Nephron progenitor cell (in vitro differentiated cells): ENCODE measurements around the gene ZCWPW2.

Source experiments
- DNase-seq: peaks from one replicate; pipeline ENCODE4 v3.0.0; 2021
- H3K27ac Mint-ChIP-seq: 2 replicates; pipeline ENCODE4 v1.8.0; 2021; ENCODE audit warnings: mild to moderate bottlenecking, moderate library complexity, mixed read lengths
- H3K27me3 Mint-ChIP-seq: 2 replicates; pipeline ENCODE4 v1.8.0; 2021; ENCODE audit warnings: mild to moderate bottlenecking, low read depth, mixed read lengths; ENCODE audit not compliant: poor library complexity
- H3K36me3 Mint-ChIP-seq: 2 replicates; pipeline ENCODE4 v1.8.0; 2021; ENCODE audit warnings: low read depth, mixed read lengths
- H3K4me1 Mint-ChIP-seq: 2 replicates; pipeline ENCODE4 v1.8.0; 2021; ENCODE audit warnings: mixed read lengths
- H3K4me3 Mint-ChIP-seq: 2 replicates; pipeline ENCODE4 v1.8.0; 2021; ENCODE audit warnings: mild to moderate bottlenecking, moderate library complexity, mixed read lengths
- H3K9me3 Mint-ChIP-seq: 2 replicates; pipeline ENCODE4 v1.8.0; 2021; ENCODE audit warnings: mild to moderate bottlenecking, moderate library complexity, mixed read lengths
- TF ChIP-seq, protein P1 (sequence below): fragments of 200-600 bp; sonication (generic); IDR thresholded peaks from 2 replicates; pipeline ENCODE4 v1.5.0; 2021; ENCODE audit warnings: antibody characterized with exemption

Gene ZCWPW2

GRCh38 chr3:28315711-28316110 lies 32.8 kb upstream of the ZCWPW2 start:
- no peak overlapping the region for H3K4me3 Mint-ChIP-seq
- TF ChIP-seq, protein P1, sequence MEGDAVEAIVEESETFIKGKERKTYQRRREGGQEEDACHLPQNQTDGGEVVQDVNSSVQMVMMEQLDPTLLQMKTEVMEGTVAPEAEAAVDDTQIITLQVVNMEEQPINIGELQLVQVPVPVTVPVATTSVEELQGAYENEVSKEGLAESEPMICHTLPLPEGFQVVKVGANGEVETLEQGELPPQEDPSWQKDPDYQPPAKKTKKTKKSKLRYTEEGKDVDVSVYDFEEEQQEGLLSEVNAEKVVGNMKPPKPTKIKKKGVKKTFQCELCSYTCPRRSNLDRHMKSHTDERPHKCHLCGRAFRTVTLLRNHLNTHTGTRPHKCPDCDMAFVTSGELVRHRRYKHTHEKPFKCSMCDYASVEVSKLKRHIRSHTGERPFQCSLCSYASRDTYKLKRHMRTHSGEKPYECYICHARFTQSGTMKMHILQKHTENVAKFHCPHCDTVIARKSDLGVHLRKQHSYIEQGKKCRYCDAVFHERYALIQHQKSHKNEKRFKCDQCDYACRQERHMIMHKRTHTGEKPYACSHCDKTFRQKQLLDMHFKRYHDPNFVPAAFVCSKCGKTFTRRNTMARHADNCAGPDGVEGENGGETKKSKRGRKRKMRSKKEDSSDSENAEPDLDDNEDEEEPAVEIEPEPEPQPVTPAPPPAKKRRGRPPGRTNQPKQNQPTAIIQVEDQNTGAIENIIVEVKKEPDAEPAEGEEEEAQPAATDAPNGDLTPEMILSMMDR = no peak
- H3K27me3 Mint-ChIP-seq = no peaks in the 10 kb centered on the region
- no peak overlapping the region for H3K27ac Mint-ChIP-seq
- H3K9me3 Mint-ChIP-seq = no peaks in the 10 kb centered on the region
- H3K36me3 Mint-ChIP-seq = peaks cover 8% of the 10 kb centered on the region
- H3K4me1 Mint-ChIP-seq = no peaks in the 10 kb centered on the region
- DNase-seq = no peak

GRCh38 chr3:28316226-28316625 lies 32.3 kb upstream of the ZCWPW2 start:
- TF ChIP-seq, protein P1 = no peak
- H3K4me3 Mint-ChIP-seq = no peak overlapping the region
- H3K36me3 Mint-ChIP-seq = peaks cover 8% of the 10 kb centered on the region

GRCh38 chr3:28317438-28318022 lies 31.0 kb upstream of the ZCWPW2 start:
- TF ChIP-seq, protein P1 = peak; percentile 61

More at GRCh38 chr3:28316226-28316625, 32.3 kb upstream of the ZCWPW2 start:
- Mint-ChIP-seq H3K27ac (no peak overlapping the region), H3K9me3 (no peaks in the 10 kb centered on the region), H3K4me1 (no peaks in the 10 kb centered on the region), H3K27me3 (no peaks in the 10 kb centered on the region)
- DNase-seq = no peak

GRCh38 chr3:28320981-28321380 lies 27.5 kb upstream of the ZCWPW2 start:
- Mint-ChIP-seq H3K36me3 (peaks cover 23% of the 10 kb centered on the region), H3K27me3 (no peaks in the 10 kb centered on the region), H3K4me1 (no peaks in the 10 kb centered on the region), H3K4me3 (no peak overlapping the region), H3K9me3 (no peaks in the 10 kb centered on the region), H3K27ac (no peak overlapping the region)
- TF ChIP-seq, protein P1 = no peak
- DNase-seq = no peak

More at GRCh38 chr3:28317438-28318022, 31.0 kb upstream of the ZCWPW2 start:
- Mint-ChIP-seq H3K4me3 (no peak overlapping the region), H3K36me3 (peaks cover 8% of the 10 kb centered on the region), H3K4me1 (no peaks in the 10 kb centered on the region), H3K27me3 (no peaks in the 10 kb centered on the region), H3K27ac (no peak overlapping the region), H3K9me3 (no peaks in the 10 kb centered on the region)
- DNase-seq = peak; percentile 20

DNA sequence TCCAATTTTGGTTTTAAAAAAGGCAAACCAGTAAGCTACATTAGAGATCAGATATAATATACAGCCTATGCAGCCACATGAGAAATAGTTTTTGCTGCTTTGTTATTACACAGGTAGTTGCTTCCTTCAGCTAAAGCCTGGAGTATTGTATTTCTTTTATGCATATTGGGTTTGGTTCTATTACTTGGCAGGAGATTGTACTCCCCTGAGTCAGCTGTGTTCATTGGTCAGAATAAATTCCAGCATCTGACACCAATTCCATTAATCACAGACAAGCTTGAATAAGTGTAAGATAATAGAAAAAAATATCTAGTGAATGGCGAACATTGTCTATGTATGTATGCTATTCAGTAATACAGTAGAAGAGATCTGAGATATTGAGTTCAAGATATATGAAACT lies 26.1 kb upstream of the ZCWPW2 start:
- TF ChIP-seq, protein P1 = no peak
- Mint-ChIP-seq H3K4me1 (no peaks in the 10 kb centered on the region), H3K36me3 (peaks cover 23% of the 10 kb centered on the region), H3K9me3 (no peaks in the 10 kb centered on the region), H3K27ac (no peak overlapping the region), H3K27me3 (no peaks in the 10 kb centered on the region), H3K4me3 (no peak overlapping the region)
- DNase-seq = no peak

GRCh38 chr3:28326458-28326926 lies 22.0 kb upstream of the ZCWPW2 start:
- H3K4me3 Mint-ChIP-seq = no peak overlapping the region
- no peak overlapping the region for H3K27ac Mint-ChIP-seq
- H3K36me3 Mint-ChIP-seq = peaks cover 16% of the 10 kb centered on the region
- TF ChIP-seq, protein P1 = no peak
- no peak for DNase-seq
- H3K4me1 Mint-ChIP-seq = no peaks in the 10 kb centered on the region
- H3K9me3 Mint-ChIP-seq = no peaks in the 10 kb centered on the region
- no peaks in the 10 kb centered on the region for H3K27me3 Mint-ChIP-seq
